ENCODE results near the gene HYDIN.
"Not testable (repeated sequence)": the region's sequence is repeated elsewhere in the genome, so short reads cannot be mapped to it uniquely, and the experiment has no call there.

Gene HYDIN

GRCh38 chr16:70992511-70992910 lies 238.0 kb downstream of the HYDIN start:
- WGBS (ENCODE audit: extremely low coverage, insufficient coverage, insufficient read length), result no CpG with 5 or more reads among the region's 4 CpGs
- H3K27ac ChIP-seq (ENCODE audit: low read depth, low read length); H3K79me2 ChIP-seq (ENCODE audit: control insufficient read depth, insufficient read depth, low read length, poor library complexity); H3K36me3 ChIP-seq (ENCODE audit: control insufficient read depth in 1 of 2, insufficient read depth in 2 of 2, low read length in 2 of 2); H4K8ac ChIP-seq (ENCODE audit: low read depth, low read length); H3K4ac ChIP-seq (ENCODE audit: low read depth, low read length); H3K14ac ChIP-seq (ENCODE audit: low read length); H2AFZ ChIP-seq (ENCODE audit: insufficient read depth, low read length, poor library complexity); H2AK5ac ChIP-seq (ENCODE audit: low read length); H4K91ac ChIP-seq (ENCODE audit: low read depth, low read length); H3K23ac ChIP-seq (ENCODE audit: low read length); H2BK120ac ChIP-seq (ENCODE audit: insufficient read depth, low read length, poor library complexity); DNase-seq; H2BK5ac ChIP-seq (ENCODE audit: low read depth, low read length, poor library complexity); H3K4me3 ChIP-seq (ENCODE audit: low read depth, low read length); H3K4me1 ChIP-seq (ENCODE audit: control insufficient read depth in 1 of 2, insufficient read depth in 2 of 2, low read length in 2 of 2); H3K9ac ChIP-seq (ENCODE audit: low read length); H4K12ac ChIP-seq (ENCODE audit: low read depth, low read length); H3K9me3 ChIP-seq (ENCODE audit: insufficient read depth, low read depth, low read length); H3K79me1 ChIP-seq (ENCODE audit: low read length); H3K4me2 ChIP-seq (ENCODE audit: low read length); H3K18ac ChIP-seq (ENCODE audit: low read length); H2BK12ac ChIP-seq (ENCODE audit: low read length); H3K27me3 ChIP-seq (ENCODE audit: insufficient read depth, low read length): not testable (repeated sequence)

- no CpG with 5 or more reads among the region's 9 CpGs for WGBS (ENCODE audit: extremely low coverage, insufficient coverage, insufficient read length)
- H3K27me3 ChIP-seq (ENCODE audit: insufficient read depth, low read length); H2AFZ ChIP-seq (ENCODE audit: insufficient read depth, low read length, poor library complexity); H4K8ac ChIP-seq (ENCODE audit: low read depth, low read length); H3K79me2 ChIP-seq (ENCODE audit: control insufficient read depth, insufficient read depth, low read length, poor library complexity); DNase-seq; H4K91ac ChIP-seq (ENCODE audit: low read depth, low read length); H3K27ac ChIP-seq (ENCODE audit: low read depth, low read length); H3K4ac ChIP-seq (ENCODE audit: low read depth, low read length); H3K14ac ChIP-seq (ENCODE audit: low read length); H3K9ac ChIP-seq (ENCODE audit: low read length); H2BK5ac ChIP-seq (ENCODE audit: low read depth, low read length, poor library complexity); H3K4me2 ChIP-seq (ENCODE audit: low read length); H3K36me3 ChIP-seq (ENCODE audit: control insufficient read depth in 1 of 2, insufficient read depth in 2 of 2, low read length in 2 of 2); H3K79me1 ChIP-seq (ENCODE audit: low read length); H3K4me3 ChIP-seq (ENCODE audit: low read depth, low read length); H3K23ac ChIP-seq (ENCODE audit: low read length); H3K18ac ChIP-seq (ENCODE audit: low read length); H4K12ac ChIP-seq (ENCODE audit: low read depth, low read length); H3K9me3 ChIP-seq (ENCODE audit: insufficient read depth, low read depth, low read length); H2BK12ac ChIP-seq (ENCODE audit: low read length); H2BK120ac ChIP-seq (ENCODE audit: insufficient read depth, low read length, poor library complexity); H3K4me1 ChIP-seq (ENCODE audit: control insufficient read depth in 1 of 2, insufficient read depth in 2 of 2, low read length in 2 of 2); H2AK5ac ChIP-seq (ENCODE audit: low read length): not testable (repeated sequence)
Measured at GRCh38 chr16:70987019-70987715, 243.4 kb downstream of the HYDIN start.

- no CpG with 5 or more reads among the region's 6 CpGs for WGBS (ENCODE audit: extremely low coverage, insufficient coverage, insufficient read length)
Measured at GRCh38 chr16:70984675-70985074, 245.8 kb downstream of the HYDIN start.

GRCh38 chr16:70968332-70968731 lies 262.2 kb downstream of the HYDIN start:
- H3K18ac ChIP-seq (ENCODE audit: low read length); H4K8ac ChIP-seq (ENCODE audit: low read depth, low read length); H3K4me1 ChIP-seq (ENCODE audit: control insufficient read depth in 1 of 2, insufficient read depth in 2 of 2, low read length in 2 of 2); H3K79me2 ChIP-seq (ENCODE audit: control insufficient read depth, insufficient read depth, low read length, poor library complexity); H2AK5ac ChIP-seq (ENCODE audit: low read length); H3K27me3 ChIP-seq (ENCODE audit: insufficient read depth, low read length); H3K36me3 ChIP-seq (ENCODE audit: control insufficient read depth in 1 of 2, insufficient read depth in 2 of 2, low read length in 2 of 2); H2BK5ac ChIP-seq (ENCODE audit: low read depth, low read length, poor library complexity); H3K4me2 ChIP-seq (ENCODE audit: low read length); H3K79me1 ChIP-seq (ENCODE audit: low read length); H3K4ac ChIP-seq (ENCODE audit: low read depth, low read length); H3K9ac ChIP-seq (ENCODE audit: low read length); H3K9me3 ChIP-seq (ENCODE audit: insufficient read depth, low read depth, low read length); H4K91ac ChIP-seq (ENCODE audit: low read depth, low read length); H3K27ac ChIP-seq (ENCODE audit: low read depth, low read length); H2BK12ac ChIP-seq (ENCODE audit: low read length); H2BK120ac ChIP-seq (ENCODE audit: insufficient read depth, low read length, poor library complexity); H3K4me3 ChIP-seq (ENCODE audit: low read depth, low read length); H3K23ac ChIP-seq (ENCODE audit: low read length); DNase-seq; H3K14ac ChIP-seq (ENCODE audit: low read length); H2AFZ ChIP-seq (ENCODE audit: insufficient read depth, low read length, poor library complexity); H4K12ac ChIP-seq (ENCODE audit: low read depth, low read length): not testable (repeated sequence)
- WGBS (ENCODE audit: extremely low coverage, insufficient coverage, insufficient read length), result no CpG with 5 or more reads among the region's 3 CpGs

More at GRCh38 chr16:70984675-70985074, 245.8 kb downstream of the HYDIN start:
- H3K9ac ChIP-seq (ENCODE audit: low read length); H2BK120ac ChIP-seq (ENCODE audit: insufficient read depth, low read length, poor library complexity); H3K4me2 ChIP-seq (ENCODE audit: low read length); H3K23ac ChIP-seq (ENCODE audit: low read length); H2BK12ac ChIP-seq (ENCODE audit: low read length); DNase-seq; H2AK5ac ChIP-seq (ENCODE audit: low read length); H4K8ac ChIP-seq (ENCODE audit: low read depth, low read length); H3K4me1 ChIP-seq (ENCODE audit: control insufficient read depth in 1 of 2, insufficient read depth in 2 of 2, low read length in 2 of 2); H3K14ac ChIP-seq (ENCODE audit: low read length); H4K12ac ChIP-seq (ENCODE audit: low read depth, low read length); H3K79me1 ChIP-seq (ENCODE audit: low read length); H2BK5ac ChIP-seq (ENCODE audit: low read depth, low read length, poor library complexity); H3K36me3 ChIP-seq (ENCODE audit: control insufficient read depth in 1 of 2, insufficient read depth in 2 of 2, low read length in 2 of 2); H3K79me2 ChIP-seq (ENCODE audit: control insufficient read depth, insufficient read depth, low read length, poor library complexity); H3K9me3 ChIP-seq (ENCODE audit: insufficient read depth, low read depth, low read length); H3K27ac ChIP-seq (ENCODE audit: low read depth, low read length); H3K4ac ChIP-seq (ENCODE audit: low read depth, low read length); H3K18ac ChIP-seq (ENCODE audit: low read length); H3K27me3 ChIP-seq (ENCODE audit: insufficient read depth, low read length); H3K4me3 ChIP-seq (ENCODE audit: low read depth, low read length); H4K91ac ChIP-seq (ENCODE audit: low read depth, low read length); H2AFZ ChIP-seq (ENCODE audit: insufficient read depth, low read length, poor library complexity): not testable (repeated sequence)
